ENCODE data around the gene MOB3B. TPM values are rescaled to one million over a fixed set of nuclear protein-coding genes. Genes with fewer than 3 reads are reported as not detected.

Gene MOB3B
- total and polyA plus RNA-seq, 7 experiments from 2014 or later: 0.07 to 1.8 (median 0.72) TPM; not detected in 1

GRCh38 chr9:27341545-27342294, 187.9 kb downstream of the MOB3B start:
- no peak for DNase-seq
- H3K9me3 ChIP-seq (ENCODE audit: control insufficient read depth in 2 of 3, low read length in 3 of 3): no peaks in the 10 kb centered on the region
- Mint-ChIP-seq H3K36me3 (peaks cover 0 to 2% (median 0%) of the 10 kb centered on the region in 5 donors), H3K9me3 (peaks cover 0 to 4% (median 0%) of the 10 kb centered on the region in 11 donors), H3K4me1 (peaks cover 0 to 4% (median 0%) of the 10 kb centered on the region in 7 donors), H3K27me3 (peaks cover 0 to 3% (median 0%) of the 10 kb centered on the region in 5 donors), H3K27ac (no peak overlapping the region), H3K4me3 (no peak overlapping the region)
- no peak overlapping the region for H3K4me3 ChIP-seq (ENCODE audit: low read length)
- no peaks in the 10 kb centered on the region for H3K36me3 ChIP-seq (ENCODE audit: control insufficient read depth in 2 of 3, insufficient read depth in 3 of 3, low read length in 3 of 3)
- ATAC-seq: no peak
- H3K27me3 ChIP-seq (ENCODE audit: control insufficient read depth in 2 of 2, insufficient read depth in 2 of 2, low read length in 2 of 2): no peaks in the 10 kb centered on the region
- H3K27ac ChIP-seq (ENCODE audit: low read depth, low read length): no peak overlapping the region
- ChIA-PET CTCF (interaction anchor here (0.6 to 1.3 kb wide), 2 partner anchors 9 to 204 kb away, joined by 3 read pairs; no protein-coding TSS in a partner anchor), POLR2A (no interaction called here)
- no peaks in the 10 kb centered on the region for H3K4me1 ChIP-seq (ENCODE audit: control insufficient read depth in 2 of 2, insufficient read depth in 2 of 2, low read length in 2 of 2)
- intact Hi-C loops (cut with micrococcal nuclease): no loop called here

- Mint-ChIP-seq H3K27me3 (peaks cover 0 to 3% (median 0%) of the 10 kb centered on the region in 5 donors), H3K4me3 (no peak overlapping the region), H3K9me3 (peaks cover 0 to 4% (median 0%) of the 10 kb centered on the region in 11 donors), H3K27ac (no peak overlapping the region), H3K4me1 (peaks cover 0 to 4% (median 0%) of the 10 kb centered on the region in 7 donors), H3K36me3 (peaks cover 0 to 2% (median 0%) of the 10 kb centered on the region in 5 donors)
- ChIA-PET POLR2A (no interaction called here), CTCF (interaction anchor here (0.6 to 1.3 kb wide), 2 partner anchors 8 to 205 kb away, joined by 3 read pairs; no protein-coding TSS in a partner anchor)
- DNase-seq (no peak), ATAC-seq (no peak)
- intact Hi-C loops (cut with micrococcal nuclease): no loop called here
- H3K4me3 ChIP-seq (ENCODE audit: low read length): no peak overlapping the region
- no peaks in the 10 kb centered on the region for H3K9me3 ChIP-seq (ENCODE audit: control insufficient read depth in 2 of 3, low read length in 3 of 3)
- no peaks in the 10 kb centered on the region for H3K27me3 ChIP-seq (ENCODE audit: control insufficient read depth in 2 of 2, insufficient read depth in 2 of 2, low read length in 2 of 2)
- no peak overlapping the region for H3K27ac ChIP-seq (ENCODE audit: low read depth, low read length)
- H3K4me1 ChIP-seq (ENCODE audit: control insufficient read depth in 2 of 2, insufficient read depth in 2 of 2, low read length in 2 of 2): no peaks in the 10 kb centered on the region
- no peaks in the 10 kb centered on the region for H3K36me3 ChIP-seq (ENCODE audit: control insufficient read depth in 2 of 3, insufficient read depth in 3 of 3, low read length in 3 of 3)
Observed at GRCh38 chr9:27340961-27341511, 188.6 kb downstream of the MOB3B start.

DNA sequence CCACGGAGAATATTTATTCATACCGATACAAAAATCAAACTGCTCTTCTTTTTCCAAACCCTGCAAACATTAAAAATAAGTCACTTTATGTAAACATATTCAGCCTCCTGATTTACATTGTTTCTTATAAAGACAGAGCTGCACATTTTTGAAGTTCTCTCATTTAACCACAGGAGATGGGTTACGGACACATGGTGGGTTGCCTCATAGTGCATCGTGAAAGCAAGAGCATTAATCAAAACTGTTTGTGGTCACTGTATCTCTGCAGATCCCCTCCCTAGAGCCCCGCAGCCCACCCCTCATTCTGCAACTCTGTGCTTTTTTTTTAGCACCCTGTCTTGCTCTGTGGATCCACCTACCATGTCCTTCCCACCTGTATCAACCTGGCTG, 189.3 kb downstream of the MOB3B start:
- no peaks in the 10 kb centered on the region for H3K27me3 ChIP-seq (ENCODE audit: control insufficient read depth in 2 of 2, insufficient read depth in 2 of 2, low read length in 2 of 2)
- ChIA-PET CTCF (no interaction called here), POLR2A (no interaction called here)
- Mint-ChIP-seq H3K27me3 (peaks cover 0 to 3% (median 0%) of the 10 kb centered on the region in 5 donors), H3K4me1 (peaks cover 0 to 6% (median 0%) of the 10 kb centered on the region in 7 donors), H3K9me3 (peaks cover 0 to 4% (median 0%) of the 10 kb centered on the region in 11 donors), H3K27ac (no peak overlapping the region), H3K36me3 (peaks cover 0 to 2% (median 0%) of the 10 kb centered on the region in 5 donors), H3K4me3 (no peak overlapping the region)
- intact Hi-C loops (cut with micrococcal nuclease): no loop called here
- no peak overlapping the region for H3K4me3 ChIP-seq (ENCODE audit: low read length)
- no peak overlapping the region for H3K27ac ChIP-seq (ENCODE audit: low read depth, low read length)
- H3K36me3 ChIP-seq (ENCODE audit: control insufficient read depth in 2 of 3, insufficient read depth in 3 of 3, low read length in 3 of 3): no peaks in the 10 kb centered on the region
- no peaks in the 10 kb centered on the region for H3K4me1 ChIP-seq (ENCODE audit: control insufficient read depth in 2 of 2, insufficient read depth in 2 of 2, low read length in 2 of 2)
- H3K9me3 ChIP-seq (ENCODE audit: control insufficient read depth in 2 of 3, low read length in 3 of 3): no peaks in the 10 kb centered on the region
- ATAC-seq (no peak), DNase-seq (no peak)

DNA sequence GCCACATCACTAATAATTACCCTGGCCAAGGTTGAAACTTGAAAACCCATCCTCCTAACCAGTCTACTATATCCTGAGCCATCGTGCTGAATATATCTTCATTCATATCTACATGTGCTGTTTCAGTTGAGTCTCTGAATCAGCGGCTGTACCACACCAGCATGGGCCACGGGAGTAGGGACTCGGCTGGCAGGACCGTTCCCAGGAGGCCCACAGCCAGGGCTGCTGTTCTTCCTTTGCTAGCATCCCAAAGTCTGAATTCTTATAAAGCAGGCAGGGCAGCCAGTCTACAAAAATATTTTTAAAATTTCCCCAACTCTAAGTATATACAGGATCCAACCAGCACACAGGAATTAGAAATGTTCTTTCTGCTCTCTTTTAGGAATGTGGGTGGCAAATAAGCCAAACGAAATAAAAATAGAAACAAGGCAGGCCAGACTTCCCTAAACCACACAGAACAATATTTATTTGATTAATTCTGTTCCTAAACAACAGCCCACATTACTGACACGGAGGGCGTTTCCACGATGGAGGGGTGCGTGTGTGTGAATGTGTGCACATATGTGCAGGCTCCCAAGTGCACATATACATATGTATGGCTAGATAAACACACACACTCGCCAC, 189.8 kb downstream of the MOB3B start:
- peaks cover 0 to 2% (median 0%) of the 10 kb centered on the region in 5 donors for H3K36me3 Mint-ChIP-seq
- Histone ChIP-seq H3K36me3 (ENCODE audit: control insufficient read depth in 2 of 3, insufficient read depth in 3 of 3, low read length in 3 of 3) (no peaks in the 10 kb centered on the region), H3K4me1 (ENCODE audit: control insufficient read depth in 2 of 2, insufficient read depth in 2 of 2, low read length in 2 of 2) (no peaks in the 10 kb centered on the region), H3K27me3 (ENCODE audit: control insufficient read depth in 2 of 2, insufficient read depth in 2 of 2, low read length in 2 of 2) (no peaks in the 10 kb centered on the region), H3K9me3 (ENCODE audit: control insufficient read depth in 2 of 3, low read length in 3 of 3) (no peaks in the 10 kb centered on the region), H3K4me3 (ENCODE audit: low read length) (no peak overlapping the region), H3K27ac (ENCODE audit: low read depth, low read length) (no peak overlapping the region)
- peaks cover 0 to 6% (median 0%) of the 10 kb centered on the region in 7 donors for H3K4me1 Mint-ChIP-seq
- intact Hi-C loops (cut with micrococcal nuclease): loop anchor here in 1 of 2 donors (10.0 kb wide), 1 partner anchor 385 kb away; no protein-coding TSS in a partner anchor
- no peak overlapping the region for H3K4me3 Mint-ChIP-seq
- ChIA-PET CTCF (no interaction called here), POLR2A (no interaction called here)
- ATAC-seq (no peak), DNase-seq (no peak)
- H3K9me3 Mint-ChIP-seq: peaks cover 0 to 4% (median 0%) of the 10 kb centered on the region in 11 donors
- peaks cover 0 to 3% (median 0%) of the 10 kb centered on the region in 5 donors for H3K27me3 Mint-ChIP-seq
- no peak overlapping the region for H3K27ac Mint-ChIP-seq

DNA sequence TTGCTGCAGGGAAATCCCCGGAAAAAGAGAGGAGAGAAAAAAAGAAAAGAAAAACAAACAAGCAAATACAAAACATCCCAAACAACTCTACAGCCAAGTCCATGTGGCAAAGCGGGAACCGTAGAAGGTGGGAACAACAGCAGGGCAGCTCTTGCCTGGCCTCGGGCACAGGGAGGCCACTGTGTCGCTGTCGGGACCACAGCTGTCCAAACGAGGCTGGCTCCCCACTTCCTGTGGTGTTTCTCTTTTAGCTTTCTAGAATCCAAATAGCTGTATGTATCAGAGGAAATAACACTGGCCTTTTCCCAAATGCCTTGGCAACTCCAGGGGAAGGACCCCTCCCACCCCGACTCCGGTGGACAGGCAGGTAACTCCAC, 191.1 kb downstream of the MOB3B start:
- DNase-seq (no peak), ATAC-seq (no peak)
- CTCF ChIA-PET: no interaction called here
- POLR2A ChIA-PET: no interaction called here
- intact Hi-C loops (cut with micrococcal nuclease): loop anchor here in 1 of 2 donors (10.0 kb wide), 1 partner anchor 386 kb away; no protein-coding TSS in a partner anchor
- Histone ChIP-seq H3K9me3 (ENCODE audit: control insufficient read depth in 2 of 3, low read length in 3 of 3) (no peaks in the 10 kb centered on the region), H3K27me3 (ENCODE audit: control insufficient read depth in 2 of 2, insufficient read depth in 2 of 2, low read length in 2 of 2) (no peaks in the 10 kb centered on the region), H3K36me3 (ENCODE audit: control insufficient read depth in 2 of 3, insufficient read depth in 3 of 3, low read length in 3 of 3) (no peaks in the 10 kb centered on the region), H3K4me3 (ENCODE audit: low read length) (no peak overlapping the region), H3K27ac (ENCODE audit: low read depth, low read length) (no peak overlapping the region), H3K4me1 (ENCODE audit: control insufficient read depth in 2 of 2, insufficient read depth in 2 of 2, low read length in 2 of 2) (no peaks in the 10 kb centered on the region)
- Mint-ChIP-seq H3K27me3 (no peaks in the 10 kb centered on the region), H3K27ac (no peak overlapping the region), H3K4me1 (peaks cover 0 to 9% (median 0%) of the 10 kb centered on the region in 7 donors), H3K4me3 (no peak overlapping the region), H3K36me3 (no peaks in the 10 kb centered on the region), H3K9me3 (peaks cover 0 to 4% (median 0%) of the 10 kb centered on the region in 11 donors)

DNA sequence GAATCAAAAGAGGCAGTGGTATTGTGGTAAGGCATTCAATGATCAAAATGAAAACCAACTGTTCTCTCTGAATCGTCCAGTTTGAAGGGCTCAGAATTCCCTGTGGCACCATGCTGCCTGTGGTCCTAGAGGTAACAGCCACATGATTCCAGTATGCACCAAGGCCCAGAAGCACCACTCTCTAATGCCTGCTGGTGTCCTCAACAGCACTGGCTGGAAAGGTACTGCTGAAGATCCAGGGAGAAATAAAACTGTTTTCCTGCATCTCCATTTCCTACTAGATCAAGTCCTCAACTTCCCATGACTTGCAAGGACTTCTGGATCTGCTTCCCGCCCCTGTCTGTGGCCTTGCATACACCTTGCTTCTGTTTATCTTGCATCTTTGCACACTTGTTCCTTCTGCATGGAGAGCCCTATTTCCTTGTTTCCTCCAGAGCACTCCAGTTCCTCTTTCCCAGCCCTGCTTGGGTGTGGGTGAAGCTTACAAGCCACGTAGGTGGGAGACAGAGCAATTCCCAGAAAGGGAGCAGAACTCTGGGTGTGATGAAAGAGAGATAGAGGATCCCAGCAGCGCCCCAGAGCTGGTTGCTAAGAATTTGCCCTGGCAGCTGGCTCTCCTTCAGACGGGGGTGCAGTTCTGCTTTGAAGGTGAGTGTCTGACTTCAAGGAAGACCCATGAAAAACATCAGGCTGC, 191.6 kb downstream of the MOB3B start:
- Histone ChIP-seq H3K27me3 (ENCODE audit: control insufficient read depth in 2 of 2, insufficient read depth in 2 of 2, low read length in 2 of 2) (no peaks in the 10 kb centered on the region), H3K4me3 (ENCODE audit: low read length) (no peak overlapping the region), H3K9me3 (ENCODE audit: control insufficient read depth in 2 of 3, low read length in 3 of 3) (no peaks in the 10 kb centered on the region), H3K27ac (ENCODE audit: low read depth, low read length) (no peak overlapping the region), H3K4me1 (ENCODE audit: control insufficient read depth in 2 of 2, insufficient read depth in 2 of 2, low read length in 2 of 2) (no peaks in the 10 kb centered on the region), H3K36me3 (ENCODE audit: control insufficient read depth in 2 of 3, insufficient read depth in 3 of 3, low read length in 3 of 3) (no peaks in the 10 kb centered on the region)
- no peak for ATAC-seq
- peak overlapping the region in 1 of 9 donors; percentile 59 for H3K27ac Mint-ChIP-seq
- H3K4me1 Mint-ChIP-seq: peaks cover 0 to 12% (median 0%) of the 10 kb centered on the region in 7 donors
- CTCF ChIA-PET: no interaction called here
- POLR2A ChIA-PET: no interaction called here
- no peak overlapping the region for H3K4me3 Mint-ChIP-seq
- H3K36me3 Mint-ChIP-seq: no peaks in the 10 kb centered on the region
- DNase-seq: no peak
- no peaks in the 10 kb centered on the region for H3K27me3 Mint-ChIP-seq
- intact Hi-C loops (cut with micrococcal nuclease): loop anchor here in 1 of 2 donors (10.0 kb wide), 1 partner anchor 387 kb away; no protein-coding TSS in a partner anchor
- peaks cover 0 to 4% (median 0%) of the 10 kb centered on the region in 11 donors for H3K9me3 Mint-ChIP-seq
